GM21529 (cell line): ENCODE results near the gene NTNG2.

ENCODE experiments used
- ATAC-seq: cut with Tn5 transposase; IDR thresholded peaks from one replicate; pipeline ENCODE4 v1.9.1; 2021; ENCODE audit not compliant: unreplicated experiment

The NTNG2 gene

GRCh38 chr9:132233138-132233537 lies 71.3 kb downstream of the NTNG2 start:
- no peak for ATAC-seq

GRCh38 chr9:132234535-132234934 lies 72.7 kb downstream of the NTNG2 start:
- ATAC-seq, result no peak

GRCh38 chr9:132235125-132235524 lies 73.3 kb downstream of the NTNG2 start:
- ATAC-seq, result no peak

GRCh38 chr9:132235894-132236661 lies 74.2 kb downstream of the NTNG2 start:
- ATAC-seq, result no peak

GRCh38 chr9:132236662-132237311 lies 74.9 kb downstream of the NTNG2 start:
- ATAC-seq, result no peak

- ATAC-seq, result no peak
Observed at GRCh38 chr9:132237481-132237880, 75.6 kb downstream of the NTNG2 start.

GRCh38 chr9:132238026-132238972 lies 76.4 kb downstream of the NTNG2 start:
- no peak for ATAC-seq

- no peak for ATAC-seq
Observed at GRCh38 chr9:132238992-132239391, 77.1 kb downstream of the NTNG2 start.

GRCh38 chr9:132239518-132239917 lies 77.7 kb downstream of the NTNG2 start:
- ATAC-seq, result no peak

- ATAC-seq, result no peak
Observed at GRCh38 chr9:132239999-132240840, 78.4 kb downstream of the NTNG2 start.

- peak; percentile 75 for ATAC-seq
Observed at GRCh38 chr9:132240841-132241482, 79.1 kb downstream of the NTNG2 start.

GRCh38 chr9:132241483-132241839 lies 79.6 kb downstream of the NTNG2 start:
- peak; percentile 7 for ATAC-seq

GRCh38 chr9:132241840-132242620 lies 80.2 kb downstream of the NTNG2 start:
- no peak for ATAC-seq

GRCh38 chr9:132242621-132243155 lies 80.8 kb downstream of the NTNG2 start:
- ATAC-seq, result no peak

GRCh38 chr9:132243156-132244074 lies 81.6 kb downstream of the NTNG2 start:
- ATAC-seq, result no peak

GRCh38 chr9:132244582-132245455 lies 83.0 kb downstream of the NTNG2 start:
- no peak for ATAC-seq

- ATAC-seq, result no peak
Observed at GRCh38 chr9:132245465-132245864, 83.6 kb downstream of the NTNG2 start.
